Activated CD8-positive, alpha-beta T cell treated with anti-CD3 and anti-CD28 coated beads for 36 hours (primary cell): Measurements from ENCODE around the gene UBAC1. TPM values are rescaled to one million over a fixed set of nuclear protein-coding genes. Genes with fewer than 3 reads are reported as not detected.

Source experiments
- ATAC-seq: fragments of 200-7000 bp; cut with Tn5 transposase; one replicate; pipeline ENCODE4 v1.10.0; 2021; ENCODE audit warnings: mild to moderate bottlenecking, moderate library complexity
- CTCF ChIA-PET: fragments of 350-600 bp; sonication (Branson Sonifier 250); formaldehyde crosslinking; loops from one replicate; lab custom pipeline; 2021; ENCODE audit warnings: antibody characterized with exemption; lab: Charles Lee
- POLR2A ChIA-PET: fragments of 350-600 bp; sonication (Branson Sonifier 250); formaldehyde crosslinking; loops from one replicate; lab custom pipeline; 2021; ENCODE audit warnings: antibody characterized with exemption; lab: Charles Lee
- DNase-seq: peaks from one replicate; pipeline ENCODE4 v3.0.0-alpha.2; 2020
- H3K27ac Mint-ChIP-seq: one replicate; pipeline ENCODE4 v1.8.0; 2021; ENCODE audit warnings: mild to moderate bottlenecking, mixed read lengths
- H3K27me3 Mint-ChIP-seq: one replicate; pipeline ENCODE4 v1.8.0; 2021; ENCODE audit warnings: mixed read lengths
- H3K36me3 Mint-ChIP-seq: one replicate; pipeline ENCODE4 v1.8.0; 2021; ENCODE audit warnings: low read depth, mixed read lengths
- H3K4me1 Mint-ChIP-seq: one replicate; pipeline ENCODE4 v1.8.0; 2021; ENCODE audit warnings: low read depth, mixed read lengths
- H3K4me3 Mint-ChIP-seq: one replicate; pipeline ENCODE4 v1.8.0; 2021; ENCODE audit warnings: mild to moderate bottlenecking, moderate library complexity, mixed read lengths
- H3K9me3 Mint-ChIP-seq: one replicate; pipeline ENCODE4 v1.8.0; 2021; ENCODE audit warnings: mixed read lengths
- CTCF ChIP-seq: fragments of 200-600 bp; IDR thresholded peaks from one replicate; pipeline ENCODE4 v1.8.0; 2022; ENCODE audit warnings: antibody characterized with exemption, mild to moderate bottlenecking
- intact Hi-C: fragments of 100-400 bp; cut with micrococcal nuclease; formaldehyde crosslinking; loops from one replicate; pipeline ENCODE4 v1.10.0; 2022
- total RNA-seq, 2 experiments: library from RNA; stranded (reverse); gene quantifications; one replicate each; pipeline ENCODE4 v1.2.3, GENCODE V29; 2021

UBAC1 gene
- total RNA-seq, 2 experiments from 2014 or later = 32.4 to 34.3 TPM

- intact Hi-C loops = no loop called here
- ATAC-seq = no peak
- ChIA-PET POLR2A (interaction anchor here (0.6 to 1.2 kb wide), 2 partner anchors 19 to 369 kb away, joined by 3 to 4 read pairs; no protein-coding TSS in a partner anchor), CTCF (interaction anchor here (1.0 kb wide), 1 partner anchor 8 kb away, joined by 3 read pairs; no protein-coding TSS in a partner anchor)
- no peak for DNase-seq
- H3K27me3 Mint-ChIP-seq = no peaks in the 10 kb centered on the region
- no peaks in the 10 kb centered on the region for H3K9me3 Mint-ChIP-seq
- H3K27ac Mint-ChIP-seq = no peak overlapping the region
- no peak overlapping the region for H3K4me3 Mint-ChIP-seq
- H3K4me1 Mint-ChIP-seq = peaks cover 65% of the 10 kb centered on the region
- TF ChIP-seq CTCF = no peak
- H3K36me3 Mint-ChIP-seq = no peaks in the 10 kb centered on the region
Observed at GRCh38 chr9:135889564-135890189, 71.5 kb downstream of the UBAC1 start.

- ChIA-PET POLR2A (interaction anchor here (0.6 to 1.2 kb wide), 2 partner anchors 20 to 370 kb away, joined by 3 to 4 read pairs; no protein-coding TSS in a partner anchor), CTCF (interaction anchor here (1.0 kb wide), 2 partner anchors 9 to 23 kb away, joined by 3 read pairs; no protein-coding TSS in a partner anchor)
- H3K27me3 Mint-ChIP-seq = no peaks in the 10 kb centered on the region
- ATAC-seq (no peak), DNase-seq (no peak)
- H3K36me3 Mint-ChIP-seq = no peaks in the 10 kb centered on the region
- no peak overlapping the region for H3K4me3 Mint-ChIP-seq
- H3K4me1 Mint-ChIP-seq = peaks cover 68% of the 10 kb centered on the region
- H3K9me3 Mint-ChIP-seq = no peaks in the 10 kb centered on the region
- H3K27ac Mint-ChIP-seq = no peak overlapping the region
- no peak for TF ChIP-seq CTCF
- intact Hi-C loops = no loop called here
Observed at GRCh38 chr9:135888766-135889394, 72.3 kb downstream of the UBAC1 start.

GRCh38 chr9:135888126-135888765 lies 72.9 kb downstream of the UBAC1 start:
- ChIA-PET POLR2A (no interaction called here), CTCF (interaction anchor here (1.0 kb wide), 2 partner anchors 11 to 23 kb away, joined by 3 read pairs; no protein-coding TSS in a partner anchor)
- Mint-ChIP-seq H3K9me3 (no peaks in the 10 kb centered on the region), H3K36me3 (no peaks in the 10 kb centered on the region), H3K27ac (peak overlapping the region; percentile 82), H3K27me3 (no peaks in the 10 kb centered on the region), H3K4me3 (peak overlapping the region; percentile 48), H3K4me1 (peaks cover 69% of the 10 kb centered on the region)
- intact Hi-C loops = no loop called here
- DNase-seq (no peak), ATAC-seq (no peak)
- no peak for TF ChIP-seq CTCF

GRCh38 chr9:135887585-135888050 lies 73.6 kb downstream of the UBAC1 start:
- ATAC-seq (peak; percentile 97), DNase-seq (peak; percentile 89)
- POLR2A ChIA-PET = no interaction called here
- no peaks in the 10 kb centered on the region for H3K27me3 Mint-ChIP-seq
- peak overlapping the region; percentile 82 for H3K27ac Mint-ChIP-seq
- no peaks in the 10 kb centered on the region for H3K36me3 Mint-ChIP-seq
- H3K4me1 Mint-ChIP-seq = peaks cover 66% of the 10 kb centered on the region
- intact Hi-C loops = no loop called here
- CTCF ChIA-PET = interaction anchor here (1.0 to 2.1 kb wide), 2 partner anchors 11 to 23 kb away, joined by 3 to 8 read pairs; no protein-coding TSS in a partner anchor
- no peaks in the 10 kb centered on the region for H3K9me3 Mint-ChIP-seq
- TF ChIP-seq CTCF = no peak
- H3K4me3 Mint-ChIP-seq = peak overlapping the region; percentile 48
